Amygdala (tissue), 56 donors: ENCODE results near the gene SAG.

Source experiments
- DNase-seq, 56 donors: peaks; one replicate each; lab custom pipeline; 2025; lab: John Stamatoyannopoulos, UW

Gene SAG

GRCh38 chr2:233353769-233354499 lies 46.3 kb downstream of the SAG start, which contains the start of gene DGKD:
DGKD (plus strand) TSS chr2:233354494; CDS start chr2:233354519, 25 bp downstream.
- peak in 29 of 56 donors; percentile 12 to 79 (median 48) for DNase-seq

DNA sequence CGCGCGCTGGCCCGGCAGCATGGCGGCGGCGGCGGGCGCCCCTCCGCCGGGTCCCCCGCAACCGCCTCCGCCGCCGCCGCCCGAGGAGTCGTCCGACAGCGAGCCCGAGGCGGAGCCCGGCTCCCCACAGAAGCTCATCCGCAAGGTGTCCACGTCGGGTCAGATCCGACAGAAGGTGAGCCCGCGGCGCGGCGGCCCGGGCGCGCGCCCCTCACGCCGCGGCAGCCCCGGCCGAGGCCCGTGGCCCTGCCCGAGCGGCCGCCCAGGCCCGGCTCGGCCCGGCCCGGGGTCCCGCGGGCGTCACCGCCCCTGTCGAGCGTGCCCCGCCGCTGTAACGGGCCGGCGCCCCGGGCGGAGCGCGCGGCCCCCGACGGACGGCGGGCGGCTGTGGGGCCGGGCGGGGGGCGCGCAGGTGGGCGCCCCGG lies 46.9 kb downstream of the SAG start:
- peak in 1 of 56 donors; percentile 61 for DNase-seq

DNA sequence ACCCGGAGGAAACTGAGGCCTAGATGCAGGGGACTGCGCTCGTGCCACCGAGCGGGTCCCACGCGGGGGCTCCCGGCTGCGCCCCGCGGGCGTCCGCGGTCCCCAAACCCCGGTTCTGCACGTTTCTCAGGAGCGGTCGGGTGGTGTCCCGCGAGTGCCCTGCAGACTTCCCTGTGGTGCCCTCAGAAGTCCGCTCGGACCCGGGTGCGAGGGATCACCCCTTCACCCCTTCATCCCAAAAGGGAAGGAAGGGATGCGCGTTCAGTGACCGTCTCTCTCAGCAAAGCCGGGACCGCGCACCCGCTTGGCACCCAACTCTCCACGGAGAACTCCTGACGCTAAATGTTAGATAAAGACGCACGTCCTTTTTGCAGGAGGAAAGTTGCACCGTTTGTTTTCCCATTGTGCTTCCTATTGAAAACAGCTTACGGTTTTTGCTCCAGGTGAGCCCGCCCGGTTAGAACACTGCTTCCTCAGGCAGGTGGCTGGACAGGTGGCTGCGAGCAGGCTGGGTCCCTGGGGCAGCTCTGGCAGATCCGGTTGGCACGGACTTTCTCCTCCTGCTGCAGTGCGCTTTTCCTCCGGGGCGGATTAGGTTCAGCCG lies 47.5 kb downstream of the SAG start:
- peak in 5 of 56 donors; percentile 9 to 44 (median 18) for DNase-seq

GRCh38 chr2:233355916-233356315 lies 48.3 kb downstream of the SAG start:
- DNase-seq: no peak

DNA sequence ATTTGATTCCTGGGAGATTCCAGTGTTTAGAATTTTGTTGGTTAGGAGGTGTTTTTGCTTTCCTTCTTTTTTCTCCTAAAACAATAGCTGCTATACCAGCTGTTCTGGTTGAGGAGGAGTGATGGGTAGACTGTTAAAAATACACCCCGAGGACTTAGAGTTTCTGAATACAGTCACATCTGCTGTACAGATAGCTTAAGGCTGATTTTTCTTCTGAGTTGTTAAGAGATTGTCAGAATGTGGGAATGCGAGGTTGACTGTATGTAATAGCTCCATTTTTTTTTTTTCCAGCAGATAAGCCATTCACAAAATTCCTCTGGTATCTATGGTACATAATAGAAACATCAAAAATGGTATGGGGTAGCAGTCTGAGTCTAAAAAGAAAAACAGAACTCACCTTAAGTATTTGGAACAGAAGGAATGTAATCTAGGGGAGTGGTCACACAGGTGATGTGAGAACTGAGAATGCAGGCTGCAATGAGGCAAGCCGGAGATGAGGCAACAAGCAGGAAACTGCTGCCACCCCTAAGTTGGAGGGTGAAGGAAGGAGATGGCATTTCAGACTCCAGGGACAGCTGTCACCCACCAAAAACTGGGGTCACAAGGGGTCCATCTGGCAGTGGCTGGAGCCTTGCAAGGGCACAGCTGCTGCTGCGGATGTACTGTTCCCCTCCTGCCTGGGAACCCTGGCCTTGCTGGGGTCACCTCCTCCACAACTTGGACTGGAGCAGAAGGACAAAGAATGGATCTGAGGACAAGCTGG lies 49.1 kb downstream of the SAG start:
- no peak for DNase-seq

GRCh38 chr2:233358335-233358734 lies 50.7 kb downstream of the SAG start:
- DNase-seq: no peak

DNA sequence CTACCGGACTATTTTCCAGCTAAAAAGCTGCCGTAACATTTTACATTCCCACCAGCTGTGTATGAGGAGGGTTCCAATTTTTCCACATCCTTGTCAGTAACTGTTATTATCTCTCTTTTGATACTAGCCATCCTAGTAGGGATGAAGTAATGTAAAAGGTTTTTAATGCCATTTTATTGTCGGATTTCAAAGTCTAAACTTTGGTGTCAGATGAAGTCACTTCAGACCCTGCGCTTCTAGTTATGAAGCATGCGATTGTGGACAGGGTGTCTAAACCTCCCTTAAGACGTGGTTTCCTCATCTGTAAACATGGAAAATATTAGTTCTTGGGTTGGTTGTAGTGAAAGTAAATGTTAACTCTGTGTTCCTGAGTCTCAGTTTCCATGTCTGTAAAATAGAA lies 51.3 kb downstream of the SAG start:
- DNase-seq: no peak

DNA sequence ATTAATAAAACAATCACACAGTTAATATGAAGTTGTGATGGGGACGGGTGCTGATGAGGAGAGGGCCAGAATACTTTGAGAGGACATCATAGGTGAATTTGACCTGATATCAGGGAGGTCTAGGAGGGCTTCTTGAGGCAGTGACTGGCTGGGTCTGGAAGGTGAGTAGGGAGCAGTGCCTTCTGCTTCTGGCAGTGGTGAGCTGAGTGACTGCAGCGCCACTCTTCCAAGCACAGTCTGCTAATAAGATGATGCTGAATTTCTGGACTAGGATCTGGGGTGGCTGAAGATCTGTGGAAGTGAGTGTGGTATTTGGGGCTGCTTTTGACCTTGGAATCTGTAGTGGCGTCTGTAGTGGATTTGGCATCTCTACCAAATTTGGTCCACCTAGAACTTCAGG lies 52.2 kb downstream of the SAG start:
- DNase-seq: no peak

DNA sequence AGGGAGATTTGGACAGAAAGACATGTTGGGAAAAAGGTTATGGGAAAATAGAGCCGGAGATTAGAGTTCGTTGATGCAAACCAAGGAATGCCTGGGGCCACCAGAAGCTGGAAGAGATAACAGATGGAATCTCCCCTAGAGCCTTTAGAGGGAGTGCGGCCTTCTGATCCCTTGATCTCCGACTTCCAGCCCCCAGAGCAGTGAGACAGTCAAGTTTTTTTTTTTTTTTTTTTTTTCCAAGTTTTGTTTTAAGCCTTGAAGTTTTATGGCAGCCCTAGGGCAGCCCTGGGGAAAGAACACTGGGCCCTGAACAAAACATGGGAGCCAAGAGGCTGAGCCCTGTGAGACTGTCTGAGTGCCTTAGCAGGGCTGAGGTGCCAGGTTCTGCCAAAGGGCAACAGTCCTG lies 53.2 kb downstream of the SAG start:
- DNase-seq: no peak

GRCh38 chr2:233361297-233361696 lies 53.7 kb downstream of the SAG start:
- no peak for DNase-seq

DNA sequence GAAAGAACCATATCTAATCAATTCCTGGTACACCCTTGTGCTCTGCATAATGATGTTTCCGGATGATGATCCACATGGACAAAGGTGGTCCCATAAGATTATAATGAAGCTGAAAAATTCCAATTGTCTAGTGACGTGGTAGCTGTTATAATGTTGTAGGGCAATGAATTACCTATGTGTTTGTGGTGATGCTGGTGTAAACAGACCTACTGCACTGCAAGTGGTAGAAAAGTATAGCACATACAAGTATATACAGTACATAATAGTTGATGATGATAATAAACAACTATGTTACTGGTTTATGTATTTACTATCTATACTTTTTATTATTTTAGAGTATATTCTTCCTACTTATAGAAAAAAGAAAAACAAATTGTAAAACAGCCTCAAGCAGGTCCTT lies 55.1 kb downstream of the SAG start:
- no peak for DNase-seq

DNA sequence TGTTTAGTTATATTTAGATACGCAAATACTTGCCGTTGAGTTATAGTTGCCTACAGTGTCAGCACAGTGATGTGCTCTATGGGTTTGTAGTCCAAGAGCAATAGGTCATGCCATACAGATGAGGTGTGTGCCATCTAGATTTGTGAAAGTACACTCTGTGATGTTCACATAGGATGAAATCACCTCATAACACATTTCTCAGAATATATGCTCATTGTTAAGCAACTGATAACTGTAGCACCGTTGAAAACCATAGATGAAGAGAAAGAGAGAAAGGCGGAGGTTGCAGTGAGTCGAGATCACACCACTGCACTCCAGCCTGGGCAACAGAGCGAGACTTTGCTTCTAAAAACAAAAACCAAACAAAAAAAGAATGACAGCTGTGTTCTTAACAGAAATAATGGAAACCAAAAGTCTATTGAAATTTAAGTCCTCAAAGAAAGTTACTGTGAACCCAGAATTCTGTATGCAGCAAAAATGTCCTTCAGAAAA lies 56.2 kb downstream of the SAG start:
- DNase-seq: no peak

- peak in 2 of 56 donors; percentile 14 to 19 for DNase-seq
These were observed 58.4 kb downstream of the SAG start for GRCh38 chr2:233365861-233366520.

GRCh38 chr2:233367586-233367985 lies 60.0 kb downstream of the SAG start:
- DNase-seq: no peak

GRCh38 chr2:233368756-233369155 lies 61.1 kb downstream of the SAG start:
- no peak for DNase-seq

- peak in 3 of 56 donors; percentile 9 to 30 (median 26) for DNase-seq
These were observed 61.8 kb downstream of the SAG start for GRCh38 chr2:233369462-233369861.

GRCh38 chr2:233369897-233370685 lies 62.5 kb downstream of the SAG start:
- DNase-seq: no peak

- DNase-seq: no peak
These were observed 64.0 kb downstream of the SAG start for GRCh38 chr2:233371641-233372040.

- DNase-seq: no peak
These were observed 65.2 kb downstream of the SAG start for GRCh38 chr2:233372855-233373254.

- no peak for DNase-seq
These were observed 65.7 kb downstream of the SAG start for GRCh38 chr2:233373316-233373715.
